HG03139 (cell line): Measurements from ENCODE around the gene FLNB.

Source experiments
- ATAC-seq: cut with Tn5 transposase; IDR thresholded peaks from one replicate; pipeline ENCODE4 v1.9.1; 2021; ENCODE audit not compliant: unreplicated experiment

The FLNB gene

DNA sequence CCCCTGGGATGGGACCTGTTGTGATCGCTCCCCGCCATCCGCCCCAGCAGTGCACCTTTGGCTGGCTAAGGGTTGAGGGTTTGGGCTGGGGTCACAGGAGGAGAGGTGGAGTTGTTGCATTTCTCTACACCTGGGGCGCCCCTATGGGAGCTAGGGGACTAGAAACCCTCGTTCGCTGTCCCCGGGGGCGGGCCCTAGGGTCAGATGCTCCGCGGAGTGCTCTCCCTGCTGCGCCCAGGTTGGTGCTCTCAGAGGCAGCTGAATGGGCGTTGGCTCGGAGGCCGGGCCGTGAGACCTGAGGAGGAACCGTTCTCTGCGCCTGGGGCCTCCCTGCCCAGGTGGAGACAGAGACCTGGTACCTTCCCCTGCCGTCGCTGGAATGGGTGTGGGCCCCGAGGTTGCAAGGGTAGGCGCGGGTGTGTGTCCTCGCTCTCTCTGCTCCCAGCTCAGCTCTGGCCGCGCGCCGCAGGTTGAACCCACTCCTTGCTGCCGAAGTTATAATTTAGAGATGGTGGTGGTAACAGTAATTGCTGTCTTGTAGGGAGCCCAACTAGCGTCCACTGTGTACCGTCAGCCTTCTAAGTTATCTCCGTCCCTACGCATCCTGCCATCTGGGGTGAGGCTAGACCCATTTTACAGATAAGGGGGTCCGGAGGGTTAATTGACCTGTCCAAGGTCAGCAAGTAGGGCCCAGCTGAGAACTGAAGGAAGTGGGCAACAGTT lies 965 bp downstream of the FLNB start:
- no peak for ATAC-seq

DNA sequence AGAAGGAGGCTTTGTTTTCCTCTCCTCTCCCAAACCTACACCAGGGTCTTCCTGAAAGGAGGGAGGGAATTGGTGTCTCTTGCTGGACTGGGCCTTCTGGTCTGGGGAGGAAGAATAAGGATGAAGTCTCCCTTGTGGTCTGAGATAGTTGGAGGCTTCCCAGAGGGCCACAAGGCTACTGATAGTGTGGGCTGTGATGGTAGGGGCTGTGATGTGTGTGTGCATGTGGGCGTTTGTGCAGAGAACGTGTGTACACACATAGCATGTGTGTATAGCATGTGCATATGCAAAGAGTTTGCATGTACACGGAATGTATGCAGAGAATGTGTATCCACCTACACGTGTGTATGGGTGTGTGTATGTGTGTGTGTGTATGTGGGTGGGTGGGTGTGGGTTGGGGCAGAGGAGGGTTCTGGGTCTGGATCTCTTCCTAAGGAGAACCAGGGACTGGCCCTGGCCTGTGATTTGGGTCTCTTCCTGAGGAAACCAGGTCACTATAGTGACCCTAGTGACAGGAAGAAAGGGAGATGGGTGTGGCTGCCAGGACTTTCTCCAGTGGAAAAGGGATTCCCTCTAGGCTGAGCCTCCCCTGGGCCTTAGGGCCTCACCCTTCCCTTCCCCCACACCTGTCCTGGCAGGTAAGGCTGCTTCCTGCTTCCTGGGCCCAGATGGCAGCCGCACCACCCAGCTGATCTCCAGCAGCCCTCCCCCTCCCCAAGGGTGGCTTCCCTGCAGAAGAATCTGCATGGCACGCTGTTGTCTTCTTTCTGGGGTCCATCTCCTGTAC lies 1.7 kb downstream of the FLNB start:
- ATAC-seq, result no peak

DNA sequence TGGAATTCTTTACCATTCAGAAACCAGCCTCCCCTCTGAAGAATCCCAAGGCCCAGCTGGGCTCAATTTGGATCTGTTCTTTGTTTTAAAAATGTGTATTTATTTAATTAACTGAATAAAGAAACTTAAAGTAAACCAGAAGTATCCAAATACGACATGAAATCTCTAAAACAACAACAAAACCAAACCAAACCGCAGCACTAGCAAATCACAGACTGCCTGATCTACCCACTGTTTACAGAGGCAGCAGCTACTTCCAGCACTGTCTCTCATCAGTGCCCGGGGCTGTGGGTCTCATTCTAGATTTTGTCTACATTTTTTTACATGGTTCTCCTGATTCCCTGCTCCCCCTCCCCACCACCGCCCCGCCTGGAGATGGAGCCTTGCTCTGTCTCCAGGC lies 2.3 kb downstream of the FLNB start:
- no peak for ATAC-seq

DNA sequence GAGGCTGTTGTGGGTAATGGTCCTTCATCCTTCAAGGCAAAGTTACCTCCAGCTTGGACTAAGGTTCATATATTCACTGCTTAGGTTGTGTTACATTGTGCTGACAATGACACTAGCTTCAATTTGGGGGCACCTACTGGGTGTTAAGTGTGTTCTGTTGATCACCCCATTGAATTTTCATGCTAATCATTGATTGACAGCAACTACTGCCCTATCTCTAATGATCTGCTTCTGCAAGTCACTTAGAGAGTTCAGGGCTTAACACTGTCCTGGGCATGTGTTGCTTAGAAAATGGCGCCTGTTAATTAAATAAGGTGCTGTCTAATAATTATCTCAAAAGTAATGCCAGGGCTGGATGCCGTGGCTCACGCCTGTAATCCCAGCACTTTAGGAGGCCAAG lies 3.4 kb downstream of the FLNB start:
- ATAC-seq, result no peak

DNA sequence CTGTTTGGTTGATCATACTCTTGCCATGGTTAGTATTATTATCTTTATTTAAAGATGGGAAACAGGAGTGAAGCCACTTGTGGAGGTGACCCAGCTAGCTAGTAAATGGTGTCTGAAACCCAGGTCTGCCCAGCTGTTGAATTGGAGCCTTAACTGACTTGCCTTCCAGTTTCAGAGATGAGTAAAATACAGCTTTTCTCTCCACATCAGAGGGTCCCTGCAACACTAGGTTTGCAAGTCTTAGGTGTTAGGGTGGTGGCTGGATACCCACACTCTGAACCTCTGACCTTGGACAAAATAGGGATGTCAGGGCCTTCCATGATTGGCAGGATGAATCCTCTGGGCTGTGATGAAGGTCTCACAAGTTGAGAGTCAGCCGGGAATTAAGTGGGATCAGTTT lies 4.1 kb downstream of the FLNB start:
- ATAC-seq, result no peak

DNA sequence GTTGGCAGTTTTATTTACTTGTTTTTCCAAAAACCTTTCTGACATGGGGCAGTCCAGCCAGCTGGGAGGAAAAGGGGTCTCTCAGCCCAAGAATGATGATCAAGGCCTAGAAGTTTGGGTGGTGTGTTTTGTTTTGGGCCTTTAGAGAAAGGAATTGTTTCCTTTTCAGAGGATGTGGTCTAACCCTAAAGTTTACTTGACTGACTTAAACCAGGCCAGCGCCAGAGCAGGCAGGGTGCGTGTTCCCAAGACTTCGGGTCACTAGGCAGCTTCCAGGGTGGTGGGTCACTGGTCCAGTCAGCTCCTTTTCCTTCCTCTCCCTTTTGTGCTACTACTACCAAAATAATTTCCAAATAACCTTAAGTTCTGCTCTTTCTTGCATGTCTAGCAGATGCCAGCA lies 4.9 kb downstream of the FLNB start:
- ATAC-seq, result no peak

DNA sequence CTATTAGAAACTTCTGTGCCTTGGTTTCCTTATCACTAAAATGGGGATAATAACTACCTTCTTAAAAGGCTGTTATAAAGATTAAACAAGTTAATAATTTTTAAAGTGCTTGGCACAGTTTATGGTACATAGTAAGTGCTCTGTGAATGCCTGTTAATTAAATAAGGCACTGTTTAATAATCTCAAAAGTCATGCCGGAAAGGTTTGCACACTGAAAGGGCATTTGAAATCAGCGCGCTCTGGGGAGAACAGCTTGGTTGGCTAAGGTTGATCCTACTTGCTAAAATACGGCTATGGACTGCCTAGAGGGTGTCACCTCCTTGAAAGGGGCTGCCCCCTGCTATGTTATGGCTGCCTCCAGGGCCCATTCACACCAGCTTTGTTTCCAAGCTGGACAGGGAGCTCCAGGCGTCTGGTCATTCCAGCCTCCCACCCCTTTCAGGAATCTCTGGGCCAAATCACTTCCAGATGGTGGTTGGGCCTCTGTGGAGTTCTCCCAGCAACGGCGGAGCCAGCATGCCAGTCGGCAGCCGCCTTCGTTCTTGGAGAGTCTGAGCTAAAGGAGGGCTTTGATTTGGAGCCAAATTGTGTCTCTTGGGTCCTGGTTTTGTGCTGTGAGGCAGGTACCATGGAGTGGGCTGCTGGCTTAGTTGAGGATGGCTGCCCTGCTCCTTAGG lies 5.9 kb downstream of the FLNB start:
- ATAC-seq, result no peak

DNA sequence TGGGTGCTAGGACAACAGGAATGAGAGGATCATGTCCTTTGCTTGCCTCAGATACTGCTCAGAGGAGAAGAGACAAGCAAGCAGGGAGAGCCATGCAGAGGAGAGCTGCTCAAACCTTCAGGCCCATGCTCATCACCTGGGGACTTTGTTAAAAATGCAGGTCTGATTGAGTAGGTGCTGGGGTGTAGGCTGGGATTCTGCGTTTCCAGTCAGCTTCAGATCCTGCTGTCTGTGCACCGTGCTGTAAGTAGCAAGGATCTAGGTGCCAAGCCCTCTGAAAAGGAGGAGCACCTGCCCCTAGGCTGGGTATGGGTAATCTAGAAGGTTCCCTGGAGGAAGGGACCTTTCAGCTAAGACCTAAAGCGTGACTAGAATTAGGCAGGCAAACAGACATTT lies 7.3 kb downstream of the FLNB start:
- no peak for ATAC-seq

DNA sequence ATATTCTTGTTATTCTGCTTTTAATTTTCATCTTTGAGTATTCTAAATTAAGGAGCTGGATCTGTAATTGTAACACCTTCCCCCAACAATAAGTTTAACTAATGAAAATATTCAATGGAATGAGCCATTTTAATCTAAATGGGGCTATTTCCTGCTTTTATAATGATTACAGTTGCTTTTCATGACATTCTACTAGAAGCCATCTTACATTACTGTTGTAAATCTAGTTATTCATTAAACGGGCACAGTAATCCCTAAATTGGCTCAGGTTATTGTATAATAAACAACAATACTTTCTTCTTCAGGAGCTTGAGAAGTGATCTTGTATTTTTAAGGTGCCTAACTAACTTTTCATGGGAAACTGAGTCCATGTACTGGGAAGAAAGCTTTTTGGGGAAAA lies 8.5 kb downstream of the FLNB start:
- ATAC-seq, result no peak

DNA sequence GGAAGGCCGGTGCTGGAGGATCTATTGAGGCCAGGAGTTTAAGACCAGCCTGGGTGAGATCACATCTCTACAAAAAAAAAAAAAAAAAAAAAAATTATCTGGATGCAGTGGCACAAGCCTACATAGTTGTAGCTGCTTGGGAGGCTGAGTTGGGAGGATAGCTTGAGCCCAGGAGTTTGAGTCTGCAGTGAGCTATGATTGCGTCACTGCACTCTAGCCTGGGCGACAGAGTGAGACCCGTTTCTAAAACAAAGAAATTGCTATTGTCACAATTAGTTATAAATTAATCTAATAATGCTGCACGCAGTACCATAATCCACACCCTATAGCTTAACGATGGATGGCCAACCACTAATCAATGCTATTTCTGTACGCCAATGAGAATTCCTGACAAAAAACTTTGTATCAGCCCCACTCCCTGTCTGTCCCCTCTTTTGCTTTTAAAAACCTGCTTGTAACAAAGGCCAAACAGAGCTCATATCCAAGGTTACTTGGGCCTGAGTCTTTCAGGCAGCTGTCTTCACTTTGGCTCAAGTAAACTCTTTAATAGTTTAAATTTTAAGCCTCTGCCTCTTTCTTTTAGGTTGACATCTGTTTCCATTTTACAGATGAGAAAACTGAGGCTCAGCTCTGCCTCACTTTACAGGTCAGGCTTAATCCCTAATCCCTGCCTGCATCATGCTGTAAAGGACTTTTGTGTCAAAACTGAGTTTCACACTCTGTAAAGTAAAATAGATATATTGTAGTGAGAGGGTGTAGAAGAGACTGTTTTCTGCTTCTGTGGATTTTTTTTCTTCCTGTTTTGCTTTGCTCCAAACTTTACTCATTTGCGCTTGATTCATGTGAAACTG lies 10.9 kb downstream of the FLNB start:
- ATAC-seq, result no peak

DNA sequence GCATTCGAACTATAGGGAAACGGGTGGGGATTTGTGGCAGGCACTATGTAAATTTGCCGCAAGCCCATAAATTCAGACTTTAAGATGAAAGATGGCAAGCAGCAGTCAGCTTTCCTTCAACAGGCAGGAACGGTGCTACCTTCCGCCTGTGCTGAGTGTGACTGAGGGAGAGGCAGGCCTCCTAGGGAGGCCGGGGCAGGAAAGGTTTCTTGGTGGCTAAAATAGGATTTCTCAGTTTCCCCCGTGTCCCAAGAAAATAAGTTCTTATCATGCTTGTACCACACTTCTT lies 12.5 kb downstream of the FLNB start:
- no peak for ATAC-seq

DNA sequence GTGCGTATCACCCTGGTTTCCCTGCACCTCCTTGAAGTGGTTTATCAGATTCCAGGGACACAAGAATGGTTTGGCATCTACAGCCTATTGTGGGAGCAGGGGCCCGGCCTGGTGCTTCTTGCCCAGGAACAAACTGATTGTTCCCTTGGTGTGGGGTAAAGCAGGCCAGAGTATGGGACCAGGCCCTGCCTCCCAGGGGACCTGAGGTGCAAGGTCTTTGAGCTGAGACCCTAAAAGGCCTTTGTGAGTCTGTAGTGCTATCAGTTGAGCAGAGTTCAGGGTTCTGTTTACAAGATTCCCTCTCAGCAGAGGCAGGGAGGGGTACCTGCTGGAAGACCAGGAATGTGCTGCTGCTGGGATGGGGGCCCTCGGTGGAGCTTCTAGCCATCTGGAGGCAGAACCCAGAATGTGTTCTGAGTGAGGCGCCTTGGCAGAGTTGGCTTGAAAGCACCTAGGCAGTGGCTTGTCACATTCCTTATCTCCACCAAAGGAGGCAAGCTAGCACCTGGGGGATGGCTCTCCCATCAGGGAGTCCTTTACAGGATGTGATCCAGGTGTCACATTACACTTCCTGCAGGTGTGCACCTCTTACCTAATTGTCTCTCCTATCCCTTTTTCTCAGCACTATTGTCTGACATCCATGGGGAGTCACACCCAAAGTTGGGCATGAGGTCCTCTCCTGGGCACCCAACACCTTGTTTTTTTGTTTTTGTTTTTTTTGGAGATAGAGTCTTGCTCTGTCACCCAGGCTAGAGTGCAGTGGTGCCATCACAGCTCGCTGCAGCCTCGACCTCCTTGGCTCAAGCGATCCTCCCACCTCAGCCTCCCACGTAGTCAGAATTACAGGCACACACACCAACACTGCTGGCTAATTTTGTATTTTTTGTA lies 13.1 kb downstream of the FLNB start:
- no peak for ATAC-seq

DNA sequence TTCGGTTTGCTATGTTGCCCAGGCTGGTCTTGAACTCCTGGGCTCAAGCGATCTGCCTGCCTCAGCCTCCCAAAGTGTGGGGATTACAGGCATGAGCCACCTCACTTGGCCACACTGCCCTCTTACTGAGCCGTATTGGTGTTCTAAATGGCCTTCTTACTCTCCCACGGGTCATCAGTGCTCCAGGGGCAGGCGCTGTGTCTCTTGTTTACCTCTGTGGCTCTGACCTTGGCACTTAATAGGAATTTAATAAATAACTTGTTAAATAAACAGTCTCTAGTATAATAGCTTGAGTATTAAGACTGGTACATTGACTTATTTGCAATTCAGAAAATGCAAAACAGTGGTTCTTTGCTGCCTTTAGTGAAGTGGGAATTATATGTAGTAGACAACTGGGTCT lies 13.7 kb downstream of the FLNB start:
- no peak for ATAC-seq

DNA sequence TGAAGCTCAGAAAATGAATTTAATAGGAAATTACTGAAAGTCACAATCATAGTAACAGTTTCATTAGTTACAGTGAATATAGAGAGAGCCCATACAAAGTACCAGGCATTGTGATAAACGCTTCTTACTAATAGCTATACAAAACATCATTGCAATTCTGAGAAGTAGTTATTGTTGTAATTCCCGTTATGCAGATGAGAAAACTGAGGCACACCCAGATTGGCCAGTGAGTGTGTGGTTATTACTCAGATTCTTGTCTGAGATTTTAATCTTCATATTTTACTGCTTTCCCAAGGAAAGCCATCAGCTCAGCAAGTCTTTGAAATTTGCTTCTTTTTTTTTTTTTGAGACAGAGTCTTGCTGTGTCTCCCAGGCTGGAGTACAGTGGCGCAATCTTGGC lies 14.3 kb downstream of the FLNB start:
- no peak for ATAC-seq

DNA sequence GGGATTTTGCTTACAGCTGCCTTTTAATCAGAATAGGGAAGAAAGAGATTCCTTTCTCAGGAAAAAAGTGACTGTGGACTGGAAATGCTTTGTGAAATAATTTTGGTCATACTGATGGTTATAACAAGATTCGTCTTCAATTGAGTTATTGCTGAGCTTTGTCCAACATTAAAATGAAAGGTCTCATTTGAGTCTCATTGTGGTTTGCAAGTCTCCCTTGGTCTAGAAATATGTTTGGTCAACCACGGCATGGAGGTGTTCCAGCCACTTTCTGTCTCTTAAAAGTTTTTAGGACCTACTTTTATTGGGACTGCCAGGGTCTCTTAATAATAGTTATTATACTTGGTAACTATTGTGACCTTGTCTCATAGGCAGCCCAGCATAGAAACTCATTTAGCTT lies 15.3 kb downstream of the FLNB start:
- ATAC-seq, result no peak

DNA sequence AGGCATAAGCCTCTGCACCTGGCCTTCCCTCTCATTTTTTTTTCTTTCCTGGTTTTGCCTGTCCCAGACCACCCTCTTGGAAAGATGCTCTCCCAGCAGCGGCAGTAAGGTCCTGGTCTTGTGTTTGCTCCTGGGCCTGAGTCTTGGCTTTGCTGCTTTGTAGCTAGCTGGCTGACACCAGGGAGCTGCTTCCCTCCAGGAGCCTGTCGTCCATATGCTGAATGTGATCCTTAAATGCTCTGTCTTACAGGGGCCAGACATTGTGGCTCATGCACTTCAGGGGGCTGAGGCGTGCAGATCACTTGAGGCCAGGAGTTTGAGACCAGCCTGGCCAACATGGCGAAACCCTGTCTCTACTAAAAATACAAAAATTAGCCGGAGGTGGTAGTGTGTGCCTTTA lies 17.2 kb downstream of the FLNB start:
- no peak for ATAC-seq

DNA sequence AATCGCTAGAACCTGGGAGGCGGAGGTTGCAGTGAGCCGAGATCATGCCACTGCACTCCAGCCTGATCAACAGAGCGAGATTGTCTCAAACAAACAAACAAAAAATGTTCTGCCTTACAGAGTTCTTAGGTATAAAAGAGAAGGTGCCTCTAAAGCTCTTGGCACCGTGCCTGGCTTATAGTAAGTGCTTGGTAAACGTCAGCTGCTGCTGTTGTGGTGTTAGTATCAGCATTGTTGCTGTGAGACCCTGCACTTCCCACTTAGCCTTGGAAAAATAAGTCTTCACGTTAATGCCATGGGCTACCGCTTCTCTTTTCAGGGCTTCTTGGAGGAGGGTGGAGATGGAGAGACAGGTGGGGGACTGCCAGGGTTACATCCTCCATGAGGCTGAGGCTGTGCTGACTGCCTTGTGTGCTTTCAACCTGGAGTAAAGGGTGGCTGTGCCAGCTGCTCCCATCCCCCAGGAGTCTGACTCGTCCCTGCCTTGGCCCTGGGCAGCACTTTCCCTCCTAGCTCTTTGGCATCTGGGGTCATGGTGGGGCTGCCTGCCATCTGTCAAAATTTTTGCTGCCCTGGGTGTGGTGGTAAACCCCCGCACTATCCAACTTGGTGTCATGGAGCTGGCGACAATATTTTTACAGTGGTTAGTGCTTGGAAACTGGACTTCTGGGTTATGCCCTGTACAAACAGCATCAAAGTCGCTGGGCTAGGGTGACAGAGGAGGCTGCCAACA lies 17.8 kb downstream of the FLNB start:
- ATAC-seq, result no peak

DNA sequence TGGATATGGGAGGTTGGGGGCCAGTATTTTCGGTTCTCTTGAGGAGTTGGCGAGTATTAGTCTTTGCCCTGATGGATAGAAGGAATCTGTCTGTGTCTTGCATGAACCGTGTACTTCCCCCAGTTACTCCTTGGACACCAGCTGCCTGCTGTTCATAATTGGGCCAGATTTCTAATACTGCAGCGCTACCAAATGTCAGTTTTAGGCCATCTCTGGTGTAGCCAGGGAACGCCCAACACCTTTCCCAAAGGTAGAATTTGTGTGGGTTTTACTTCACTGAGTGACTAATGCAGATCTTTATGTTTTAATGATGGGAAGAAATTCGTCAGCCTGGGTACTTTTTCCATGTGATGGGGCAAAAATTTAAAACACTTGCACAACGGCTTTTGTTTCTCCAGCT lies 18.4 kb downstream of the FLNB start:
- ATAC-seq, result no peak

DNA sequence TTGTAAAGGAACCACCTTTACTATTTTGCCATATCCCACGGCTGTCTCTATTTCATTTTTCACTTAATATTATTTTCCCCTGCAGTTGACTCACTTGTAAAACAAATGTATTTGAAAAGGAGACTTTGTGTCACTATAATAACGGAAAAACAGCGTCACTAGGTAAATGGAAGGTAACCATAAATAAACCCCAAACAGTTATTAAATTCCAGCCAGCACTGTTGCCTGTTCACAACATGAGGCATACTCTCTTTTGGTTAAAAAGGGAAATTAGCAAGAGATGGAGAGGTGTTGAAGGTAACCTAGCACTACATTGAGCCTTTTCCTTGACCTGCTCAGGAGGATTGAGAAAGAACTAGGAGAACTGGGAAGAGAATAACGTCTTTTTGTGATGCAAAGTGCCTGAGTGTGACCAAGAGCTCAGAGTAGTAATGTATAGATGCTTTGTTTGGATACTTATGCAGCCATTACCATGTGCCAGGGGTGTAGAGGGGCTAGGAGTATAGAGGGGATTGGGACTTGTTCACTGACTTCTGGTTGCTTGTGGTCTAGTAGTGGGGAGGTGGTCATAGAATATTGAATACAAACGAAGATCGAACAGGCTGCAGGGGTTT lies 19.6 kb downstream of the FLNB start:
- no peak for ATAC-seq
